Measurements from ENCODE around the gene RTN4RL1.
A peak's percentile ranks its signal among the peaks of the same experiment; 100 is the strongest.

RTN4RL1 gene

DNA sequence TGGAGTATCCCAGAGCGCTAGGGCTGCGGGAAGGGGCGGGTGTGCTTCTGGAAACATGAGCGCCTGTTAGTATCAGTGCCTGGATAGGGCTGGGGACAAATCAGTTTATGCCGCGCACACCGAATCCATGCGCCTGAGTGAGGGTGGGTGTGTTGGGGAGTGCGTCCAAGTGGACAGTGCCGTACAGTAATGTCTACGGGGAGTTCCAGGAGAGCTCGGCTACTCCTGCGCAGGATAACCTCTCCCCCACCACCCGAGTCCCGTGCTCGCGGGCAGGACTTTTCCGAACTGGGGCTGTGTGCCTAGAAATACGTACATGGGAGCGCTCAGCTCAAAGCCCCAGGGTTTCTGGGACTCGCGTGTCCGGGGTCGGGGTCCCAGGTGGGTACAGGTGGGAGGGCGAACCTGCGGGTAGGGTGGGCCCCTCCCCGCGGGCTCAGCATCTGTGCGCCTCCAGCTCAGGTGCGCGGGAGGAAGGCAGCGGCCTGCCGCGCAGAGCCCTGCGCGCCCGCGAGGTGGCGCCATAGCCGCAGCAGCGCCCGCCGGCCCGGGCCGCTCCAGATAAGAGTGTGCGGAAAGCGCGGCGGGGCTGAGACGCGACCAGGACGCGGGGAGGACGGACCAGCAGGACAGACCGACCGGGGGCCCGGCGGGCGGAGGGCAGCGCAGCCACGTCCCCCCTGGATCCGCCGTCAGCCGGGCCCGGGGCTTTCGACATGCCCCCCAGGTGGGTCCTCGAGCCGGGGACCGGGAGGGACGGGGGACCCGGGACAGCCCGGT is 29.6 kb upstream of the RTN4RL1 start, which contains the start of gene HIC1:
Gene HIC1, plus strand, starts transcription at position 592 of the 780 bp plus-strand sequence. CDS start 1,588 bp downstream, outside the sequence.
- peak; percentile 94 for TF ChIP-seq CTCF (IDR thresholded peaks at IDR 0.05)
- Histone ChIP-seq H3K9ac (no peak within 1 kb of the TSS), H3K9me3 (ENCODE audit: control insufficient read depth, low read length) (no peaks in the 10 kb centered on the region), H3K36me3 (ENCODE audit: control insufficient read depth, insufficient read depth, low read length) (no peaks in the 10 kb centered on the region), H3K4me1 (peaks cover 10% of the 10 kb centered on the region), H3K27me3 (ENCODE audit: control insufficient read depth, insufficient read depth, low read length) (no peaks in the 10 kb centered on the region), H2AFZ (peak within 1 kb of the TSS; percentile 76), H3K79me2 (no peaks in the 10 kb centered on the region), H3K27ac (peak within 1 kb of the TSS; percentile 63), H3K4me3 (ENCODE audit: low read depth, low read length) (peak within 1 kb of the TSS; percentile 40), H3K4me2 (ENCODE audit: low read length) (peak within 1 kb of the TSS; percentile 76)

GRCh38 chr17:2054262-2054511 is 29.1 kb upstream of the RTN4RL1 start:
- Histone ChIP-seq H3K36me3 (ENCODE audit: control insufficient read depth, insufficient read depth, low read length) (no peaks in the 10 kb centered on the region), H3K27ac (peak overlapping the region; percentile 63), H3K9ac (no peak overlapping the region), H3K4me2 (ENCODE audit: low read length) (peak overlapping the region; percentile 76), H3K27me3 (ENCODE audit: control insufficient read depth, insufficient read depth, low read length) (no peaks in the 10 kb centered on the region), H3K4me3 (ENCODE audit: low read depth, low read length) (peak overlapping the region; percentile 40), H2AFZ (peak overlapping the region; percentile 76), H3K4me1 (peaks cover 12% of the 10 kb centered on the region), H3K79me2 (no peaks in the 10 kb centered on the region), H3K9me3 (ENCODE audit: control insufficient read depth, low read length) (no peaks in the 10 kb centered on the region)
- TF ChIP-seq CTCF (IDR thresholded peaks at IDR 0.05), result no peak

GRCh38 chr17:2053380-2054261 is 28.5 kb upstream of the RTN4RL1 start:
- H2AFZ ChIP-seq, result peak overlapping the region; percentile 76
- no peaks in the 10 kb centered on the region for H3K36me3 ChIP-seq (ENCODE audit: control insufficient read depth, insufficient read depth, low read length)
- peak overlapping the region; percentile 63 for H3K27ac ChIP-seq
- H3K9me3 ChIP-seq (ENCODE audit: control insufficient read depth, low read length), result no peaks in the 10 kb centered on the region
- peak overlapping the region; percentile 40 for H3K4me3 ChIP-seq (ENCODE audit: low read depth, low read length)
- peak overlapping the region; percentile 76 for H3K4me2 ChIP-seq (ENCODE audit: low read length)
- H3K27me3 ChIP-seq (ENCODE audit: control insufficient read depth, insufficient read depth, low read length), result no peaks in the 10 kb centered on the region
- H3K4me1 ChIP-seq, result peaks cover 16% of the 10 kb centered on the region
- H3K79me2 ChIP-seq, result peaks cover 6% of the 10 kb centered on the region
- H3K9ac ChIP-seq, result no peak overlapping the region
- TF ChIP-seq CTCF (IDR thresholded peaks at IDR 0.05), result peak; percentile 44

DNA sequence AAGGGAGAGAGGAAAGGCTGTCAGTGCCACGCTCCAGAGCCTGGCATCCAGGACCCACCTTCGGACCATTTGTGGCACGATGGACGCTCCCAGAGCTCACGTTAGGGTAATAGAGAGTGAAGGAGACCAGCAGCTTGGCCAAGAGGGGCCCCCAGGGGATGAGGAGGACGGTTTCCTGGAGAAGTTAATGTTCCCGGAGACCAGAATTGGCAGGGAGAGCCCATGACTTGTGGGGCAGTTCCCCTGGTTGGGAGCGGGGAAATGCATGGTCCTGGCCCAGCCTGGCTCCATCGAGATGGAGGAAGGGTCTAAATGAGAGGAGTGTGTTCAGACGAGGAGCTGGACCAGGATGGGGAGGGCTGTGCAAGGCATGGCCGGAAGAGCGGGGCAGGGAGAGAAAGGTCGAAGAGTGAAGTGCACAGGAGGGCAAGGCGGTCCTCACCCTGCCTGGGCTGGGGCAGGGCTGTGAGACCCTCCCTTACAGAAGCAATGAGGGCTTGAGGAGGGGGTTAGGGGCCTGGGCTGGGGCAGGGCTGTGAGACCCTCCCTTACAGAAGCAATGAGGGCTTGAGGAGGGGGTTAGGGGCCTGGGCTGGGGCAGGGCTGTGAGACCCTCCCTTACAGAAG is 26.9 kb upstream of the RTN4RL1 start:
- Histone ChIP-seq H3K27me3 (ENCODE audit: control insufficient read depth, insufficient read depth, low read length) (no peaks in the 10 kb centered on the region), H3K4me3 (ENCODE audit: low read depth, low read length) (no peak overlapping the region), H3K9ac (no peak overlapping the region), H3K9me3 (ENCODE audit: control insufficient read depth, low read length) (no peaks in the 10 kb centered on the region), H3K4me1 (peaks cover 16% of the 10 kb centered on the region), H3K36me3 (ENCODE audit: control insufficient read depth, insufficient read depth, low read length) (no peaks in the 10 kb centered on the region), H3K4me2 (ENCODE audit: low read length) (no peak overlapping the region), H3K27ac (no peak overlapping the region), H2AFZ (no peak overlapping the region), H3K79me2 (peaks cover 15% of the 10 kb centered on the region)
- TF ChIP-seq CTCF (IDR thresholded peaks at IDR 0.05), result no peak
